Mucosa of rectum (tissue), 2 donors: Measurements from ENCODE around the gene CLASRP.
A peak's percentile ranks its signal among the peaks of the same experiment; 100 is the strongest.

Experiments used
- H3K27ac ChIP-seq, 2 donors: one replicate each; pipeline ENCODE4 v1.7.0; 2013; ENCODE audit warnings: inconsistent platforms in 2 of 2, low read depth in 2 of 2, low read length in 2 of 2
- H3K27me3 ChIP-seq, 2 donors: one replicate each; pipeline ENCODE4 v1.7.0; 2013; ENCODE audit warnings: low read length in 2 of 2; ENCODE audit not compliant: control insufficient read depth in 2 of 2, insufficient read depth in 2 of 2
- H3K36me3 ChIP-seq, 2 donors: one replicate each; pipeline ENCODE4 v1.7.0; 2013; ENCODE audit warnings: low read length in 2 of 2; ENCODE audit not compliant: control insufficient read depth in 2 of 2, insufficient read depth in 2 of 2
- H3K4me1 ChIP-seq, 2 donors: one replicate each; pipeline ENCODE4 v1.7.0; 2013; ENCODE audit warnings: low read length in 2 of 2, mild to moderate bottlenecking in 1 of 2; ENCODE audit not compliant: control insufficient read depth in 2 of 2, insufficient read depth in 2 of 2
- H3K4me3 ChIP-seq, 2 donors: one replicate each; pipeline ENCODE4 v1.7.0; 2013; ENCODE audit warnings: low read length in 2 of 2
- H3K9ac ChIP-seq, 2 donors: one replicate each; pipeline ENCODE4 v1.7.0; 2013; ENCODE audit warnings: low read length in 2 of 2, low read depth in 1 of 2, mild to moderate bottlenecking in 1 of 2
- H3K9me3 ChIP-seq, 2 donors: one replicate each; pipeline ENCODE4 v1.7.0; 2013; ENCODE audit warnings: low read length in 2 of 2; ENCODE audit not compliant: control insufficient read depth in 2 of 2
- donor health status: healthy.
- donor health status: Normal muscosa, but diverticular disease.

The CLASRP gene

GRCh38 chr19:45071545-45071938, 32.7 kb downstream of the CLASRP start:
- H3K27ac ChIP-seq = no peak overlapping the region
- H3K27me3 ChIP-seq = no peaks in the 10 kb centered on the region
- H3K4me1 ChIP-seq = peaks cover 9 to 11% of the 10 kb centered on the region in 2 donors
- H3K36me3 ChIP-seq = peaks cover 39 to 45% of the 10 kb centered on the region in 2 donors
- H3K9ac ChIP-seq = no peak overlapping the region
- no peak overlapping the region for H3K4me3 ChIP-seq
- H3K9me3 ChIP-seq = no peaks in the 10 kb centered on the region

DNA sequence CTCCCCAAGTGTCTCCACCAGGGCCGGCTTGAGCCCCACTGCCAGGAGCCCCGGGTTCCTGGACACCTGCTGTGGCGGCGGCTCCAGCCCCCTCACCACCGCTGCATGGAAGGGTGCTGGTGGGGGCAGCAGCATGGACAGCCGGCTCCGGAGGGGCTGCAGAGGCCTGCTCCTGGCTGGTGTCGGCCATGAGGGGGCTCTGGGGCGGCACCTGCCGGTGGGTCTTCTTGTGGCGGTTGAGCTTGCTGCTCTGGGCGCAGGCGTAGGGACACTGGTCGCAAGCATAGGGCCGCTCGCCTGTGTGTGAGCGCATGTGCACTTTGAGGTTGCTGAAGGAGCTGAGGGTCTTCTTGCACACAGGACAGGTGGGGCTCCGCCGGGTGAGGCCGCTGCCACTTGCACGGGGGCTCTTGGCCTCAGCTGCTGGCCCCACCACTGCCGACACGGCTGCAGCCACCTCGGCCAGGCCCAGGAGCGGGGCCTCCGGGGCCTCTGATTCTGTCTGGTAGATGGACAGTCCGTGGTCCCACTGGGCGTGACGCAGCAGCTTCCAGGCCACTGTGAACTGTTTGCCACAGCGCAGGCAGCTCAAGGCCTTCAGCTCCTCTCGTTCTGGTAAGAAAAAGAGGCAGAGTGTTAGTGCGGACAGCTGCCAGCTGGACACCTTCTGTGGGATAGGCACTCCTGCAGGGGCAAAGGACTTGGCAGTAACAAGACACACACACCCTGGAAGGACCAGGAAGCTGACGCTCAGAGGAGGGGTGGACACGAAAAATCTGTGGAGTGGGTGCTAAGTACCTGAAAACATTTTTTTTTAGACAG, 33.3 kb downstream of the CLASRP start:
- Histone ChIP-seq H3K9me3 (no peaks in the 10 kb centered on the region), H3K4me3 (no peak overlapping the region), H3K27ac (no peak overlapping the region), H3K9ac (no peak overlapping the region), H3K36me3 (peaks cover 33 to 41% of the 10 kb centered on the region in 2 donors), H3K27me3 (no peaks in the 10 kb centered on the region), H3K4me1 (peaks cover 15 to 17% of the 10 kb centered on the region in 2 donors)

DNA sequence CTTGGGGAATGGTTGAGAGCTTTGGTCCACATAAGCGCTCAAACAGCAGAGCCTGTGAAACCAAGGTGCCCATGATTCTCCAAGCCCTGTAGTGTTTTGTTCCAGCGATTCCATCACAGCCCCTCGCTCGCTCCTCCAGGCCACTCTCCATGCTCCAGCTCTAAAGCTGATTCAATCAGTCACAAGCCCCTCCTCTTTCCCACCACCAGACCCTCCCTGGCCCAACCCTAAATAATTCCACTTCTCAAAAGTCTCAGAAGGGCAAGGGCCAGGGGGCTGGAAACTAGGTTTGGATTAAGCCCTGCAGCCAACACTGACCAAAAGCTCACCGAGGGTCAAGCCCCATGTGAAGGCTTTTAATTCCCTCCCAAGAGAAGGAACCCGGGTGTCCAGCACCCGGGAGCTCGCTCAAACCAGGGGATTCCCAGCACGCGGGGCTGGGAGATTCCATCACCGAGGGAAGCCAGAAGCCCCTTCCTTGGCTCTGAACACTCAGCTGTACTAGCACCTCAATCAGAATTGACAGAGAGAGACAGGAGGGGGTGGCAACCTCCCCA, 36.0 kb downstream of the CLASRP start:
- Histone ChIP-seq H3K27ac (peak overlapping the region; percentile 59 to 72), H3K4me1 (peaks cover 25 to 28% of the 10 kb centered on the region in 2 donors), H3K4me3 (peak overlapping the region; percentile 49 to 65), H3K9ac (peak overlapping the region in 1 of 2 donors; percentile 53), H3K9me3 (no peaks in the 10 kb centered on the region), H3K36me3 (peaks cover 22 to 24% of the 10 kb centered on the region in 2 donors), H3K27me3 (no peaks in the 10 kb centered on the region)

GRCh38 chr19:45075301-45076028, 36.6 kb downstream of the CLASRP start:
- peak overlapping the region; percentile 77 to 87 for H3K4me3 ChIP-seq
- H3K27me3 ChIP-seq = no peaks in the 10 kb centered on the region
- H3K4me1 ChIP-seq = peaks cover 31 to 35% of the 10 kb centered on the region in 2 donors
- peak overlapping the region; percentile 79 to 83 for H3K9ac ChIP-seq
- peak overlapping the region; percentile 94 to 95 for H3K27ac ChIP-seq
- H3K9me3 ChIP-seq = no peaks in the 10 kb centered on the region
- H3K36me3 ChIP-seq = peaks cover 16 to 17% of the 10 kb centered on the region in 2 donors

DNA sequence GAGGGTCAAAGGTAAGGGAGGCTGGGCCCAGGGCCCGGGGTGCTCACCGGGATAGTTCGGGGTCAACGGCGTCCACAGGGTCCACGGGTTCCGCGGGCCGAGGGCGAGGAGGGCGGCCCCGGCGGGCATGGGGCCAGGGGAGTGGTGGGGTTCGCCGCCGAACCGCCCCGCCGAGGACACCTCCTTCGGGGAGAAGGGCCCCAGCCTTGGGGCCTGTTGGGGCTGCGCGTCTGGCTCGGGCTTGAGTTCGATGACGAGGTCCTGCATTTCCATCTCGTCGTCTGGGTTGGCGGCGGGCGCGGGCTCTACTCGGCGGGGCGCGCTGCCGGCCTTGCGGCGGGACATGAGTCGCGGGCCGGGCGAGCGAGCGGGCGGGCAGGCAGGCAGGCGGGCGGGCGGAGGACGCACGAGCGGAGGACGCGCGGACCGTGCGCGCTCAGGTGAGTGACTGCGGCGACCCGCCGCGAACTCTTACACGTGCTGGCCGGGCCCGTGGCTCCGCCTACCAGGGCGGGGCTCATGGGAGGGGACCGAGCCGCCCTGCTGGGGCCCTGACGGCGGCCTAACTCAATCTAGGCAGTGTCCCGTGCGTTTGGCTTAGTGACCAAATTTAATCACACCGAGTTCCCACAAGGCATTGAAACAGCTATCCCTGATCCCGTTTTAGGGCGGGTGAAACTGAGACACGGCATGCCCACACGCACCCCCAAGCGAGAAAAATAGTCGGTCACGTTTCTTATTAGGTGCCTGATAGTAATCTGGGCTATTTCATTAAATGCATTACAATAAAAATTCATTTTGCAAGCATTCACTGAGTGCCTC, 37.4 kb downstream of the CLASRP start, which contains the start of gene ZNF296:
Gene ZNF296, minus strand, starts transcription at position 450 of the 822 bp plus-strand sequence. Its CDS starts 105 bp downstream, at position 345.
- peak within 1 kb of the TSS; percentile 94 to 95 for H3K27ac ChIP-seq

GRCh38 chr19:45076851-45077730, 38.2 kb downstream of the CLASRP start:
- Histone ChIP-seq H3K36me3 (peaks cover 8 to 9% of the 10 kb centered on the region in 2 donors), H3K9ac (peak overlapping the region; percentile 52 to 83), H3K9me3 (no peaks in the 10 kb centered on the region), H3K27ac (peak overlapping the region; percentile 94 to 95), H3K4me1 (peaks cover 36 to 39% of the 10 kb centered on the region in 2 donors), H3K4me3 (peak overlapping the region; percentile 62 to 87), H3K27me3 (no peaks in the 10 kb centered on the region)

More for the DNA sequence above, 37.4 kb downstream of the CLASRP start, which contains the start of gene ZNF296:
- Histone ChIP-seq H3K36me3 (peaks cover 10 to 12% of the 10 kb centered on the region in 2 donors), H3K4me3 (peak within 1 kb of the TSS; percentile 77 to 87), H3K4me1 (peaks cover 36 to 39% of the 10 kb centered on the region in 2 donors), H3K9me3 (no peaks in the 10 kb centered on the region), H3K9ac (peak within 1 kb of the TSS; percentile 79 to 83), H3K27me3 (no peaks in the 10 kb centered on the region)

- Histone ChIP-seq H3K27ac (peak overlapping the region; percentile 70 to 83), H3K36me3 (peaks cover 7 to 12% of the 10 kb centered on the region in 2 donors), H3K4me3 (peak overlapping the region; percentile 85 to 94), H3K9ac (peak overlapping the region; percentile 70 to 90), H3K9me3 (no peaks in the 10 kb centered on the region), H3K4me1 (peaks cover 36 to 39% of the 10 kb centered on the region in 2 donors), H3K27me3 (no peaks in the 10 kb centered on the region)
These were observed 39.7 kb downstream of the CLASRP start for GRCh38 chr19:45078390-45079062.

- H3K9ac ChIP-seq = peak within 1 kb of the TSS; percentile 74 to 90
- peaks cover 7 to 12% of the 10 kb centered on the region in 2 donors for H3K36me3 ChIP-seq
- H3K4me1 ChIP-seq = peaks cover 36 to 39% of the 10 kb centered on the region in 2 donors
- H3K9me3 ChIP-seq = no peaks in the 10 kb centered on the region
- peak within 1 kb of the TSS; percentile 70 to 83 for H3K27ac ChIP-seq
- H3K4me3 ChIP-seq = peak within 1 kb of the TSS; percentile 85 to 94
- no peaks in the 10 kb centered on the region for H3K27me3 ChIP-seq
These were observed 40.4 kb downstream of the CLASRP start, which contains the start of gene GEMIN7 for GRCh38 chr19:45079063-45079910. TSS of gene GEMIN7 (plus strand) at chr19:45079260. CDS start at chr19:45090115, 10,855 bp downstream.
